ENCODE data around the gene RELA. TPM values are rescaled to one million over a fixed set of nuclear protein-coding genes. Genes with fewer than 3 reads are reported as not detected.

RELA gene
- total and polyA plus RNA-seq, 2 of the 13 experiments (the other 11 are each of a cell fraction or from before 2014, with no cell fraction given), result 21.4 to 40.5 TPM

- TF ChIP-seq, protein P1, sequence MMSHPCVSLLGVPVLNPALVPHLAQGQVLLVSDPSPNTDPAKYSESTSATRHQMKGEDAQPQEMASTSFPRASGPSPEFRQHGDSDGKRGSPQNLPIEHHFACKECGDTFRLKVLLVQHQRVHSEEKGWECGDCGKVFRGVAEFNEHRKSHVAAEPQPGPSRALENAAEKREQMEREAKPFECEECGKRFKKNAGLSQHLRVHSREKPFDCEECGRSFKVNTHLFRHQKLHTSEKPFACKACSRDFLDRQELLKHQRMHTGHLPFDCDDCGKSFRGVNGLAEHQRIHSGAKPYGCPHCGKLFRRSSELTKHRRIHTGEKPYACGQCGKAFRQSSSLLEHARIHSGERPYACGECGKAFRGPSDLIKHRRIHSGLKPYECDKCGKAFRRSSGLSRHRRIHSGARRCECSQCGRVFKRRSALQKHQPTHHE (CRISPR knock-in tag; IDR thresholded peaks at IDR 0.05; ENCODE audit: borderline replicate concordance), result peak; percentile 94
- peak; percentile 73; the same call in 1 of the 2 replicates for TF ChIP-seq ZBTB42 (CRISPR knock-in tag; IDR thresholded peaks at IDR 0.05)
- peak; percentile 90 for TF ChIP-seq ZNF780A (CRISPR knock-in tag; IDR thresholded peaks at IDR 0.05)
- TF ChIP-seq ZNF713 (CRISPR knock-in tag; IDR thresholded peaks at IDR 0.05), result peak; percentile 91; the same call in 1 of the 2 replicates
- peak; percentile 88 for TF ChIP-seq ZC3H13 (CRISPR knock-in tag; IDR thresholded peaks at IDR 0.05)
- no peak for TF ChIP-seq PLSCR1 (CRISPR knock-in tag; IDR thresholded peaks at IDR 0.05; ENCODE audit: borderline replicate concordance)
- no peak for TF ChIP-seq GPN1 (CRISPR knock-in tag; IDR thresholded peaks at IDR 0.05; ENCODE audit: borderline replicate concordance)
- TF ChIP-seq, protein P2, sequence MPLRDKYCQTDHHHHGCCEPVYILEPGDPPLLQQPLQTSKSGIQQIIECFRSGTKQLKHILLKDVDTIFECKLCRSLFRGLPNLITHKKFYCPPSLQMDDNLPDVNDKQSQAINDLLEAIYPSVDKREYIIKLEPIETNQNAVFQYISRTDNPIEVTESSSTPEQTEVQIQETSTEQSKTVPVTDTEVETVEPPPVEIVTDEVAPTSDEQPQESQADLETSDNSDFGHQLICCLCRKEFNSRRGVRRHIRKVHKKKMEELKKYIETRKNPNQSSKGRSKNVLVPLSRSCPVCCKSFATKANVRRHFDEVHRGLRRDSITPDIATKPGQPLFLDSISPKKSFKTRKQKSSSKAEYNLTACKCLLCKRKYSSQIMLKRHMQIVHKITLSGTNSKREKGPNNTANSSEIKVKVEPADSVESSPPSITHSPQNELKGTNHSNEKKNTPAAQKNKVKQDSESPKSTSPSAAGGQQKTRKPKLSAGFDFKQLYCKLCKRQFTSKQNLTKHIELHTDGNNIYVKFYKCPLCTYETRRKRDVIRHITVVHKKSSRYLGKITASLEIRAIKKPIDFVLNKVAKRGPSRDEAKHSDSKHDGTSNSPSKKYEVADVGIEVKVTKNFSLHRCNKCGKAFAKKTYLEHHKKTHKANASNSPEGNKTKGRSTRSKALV (CRISPR knock-in tag; IDR thresholded peaks at IDR 0.05), result 0 out of 2 replicates have a peak, but pooled peaks have one; percentile 59
- TF ChIP-seq, protein P3, sequence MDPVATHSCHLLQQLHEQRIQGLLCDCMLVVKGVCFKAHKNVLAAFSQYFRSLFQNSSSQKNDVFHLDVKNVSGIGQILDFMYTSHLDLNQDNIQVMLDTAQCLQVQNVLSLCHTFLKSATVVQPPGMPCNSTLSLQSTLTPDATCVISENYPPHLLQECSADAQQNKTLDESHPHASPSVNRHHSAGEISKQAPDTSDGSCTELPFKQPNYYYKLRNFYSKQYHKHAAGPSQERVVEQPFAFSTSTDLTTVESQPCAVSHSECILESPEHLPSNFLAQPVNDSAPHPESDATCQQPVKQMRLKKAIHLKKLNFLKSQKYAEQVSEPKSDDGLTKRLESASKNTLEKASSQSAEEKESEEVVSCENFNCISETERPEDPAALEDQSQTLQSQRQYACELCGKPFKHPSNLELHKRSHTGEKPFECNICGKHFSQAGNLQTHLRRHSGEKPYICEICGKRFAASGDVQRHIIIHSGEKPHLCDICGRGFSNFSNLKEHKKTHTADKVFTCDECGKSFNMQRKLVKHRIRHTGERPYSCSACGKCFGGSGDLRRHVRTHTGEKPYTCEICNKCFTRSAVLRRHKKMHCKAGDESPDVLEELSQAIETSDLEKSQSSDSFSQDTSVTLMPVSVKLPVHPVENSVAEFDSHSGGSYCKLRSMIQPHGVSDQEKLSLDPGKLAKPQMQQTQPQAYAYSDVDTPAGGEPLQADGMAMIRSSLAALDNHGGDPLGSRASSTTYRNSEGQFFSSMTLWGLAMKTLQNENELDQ (CRISPR knock-in tag; IDR thresholded peaks at IDR 0.05; ENCODE audit: borderline replicate concordance), result no peak; the same call in 1 of the 2 replicates
- 0 out of 2 replicates have a peak, but pooled peaks have one; percentile 8 for TF ChIP-seq ZNF24 (IDR thresholded peaks at IDR 0.05)
- peak; percentile 97 for TF ChIP-seq IRF9 (CRISPR knock-in tag; IDR thresholded peaks at IDR 0.05; ENCODE audit: borderline replicate concordance)
- peak; percentile 86 for TF ChIP-seq NFATC3 (CRISPR knock-in tag; IDR thresholded peaks at IDR 0.05)
- TF ChIP-seq ZNF614 (CRISPR knock-in tag; IDR thresholded peaks at IDR 0.05; ENCODE audit: borderline replicate concordance), result peak; percentile 87; the same call in 1 of the 2 replicates
- TF ChIP-seq ZNF333 (CRISPR knock-in tag; IDR thresholded peaks at IDR 0.05; ENCODE audit: borderline replicate concordance), result peak; percentile 92
- TF ChIP-seq ATM (IDR thresholded peaks at IDR 0.05; ENCODE audit: borderline replicate concordance), result no peak
- TF ChIP-seq IKZF5 (CRISPR knock-in tag; IDR thresholded peaks at IDR 0.05), result peak; percentile 82
- TF ChIP-seq ARNTL (CRISPR knock-in tag; IDR thresholded peaks at IDR 0.05), result peak; percentile 99
- peak; percentile 91 for TF ChIP-seq NR0B2 (CRISPR knock-in tag; IDR thresholded peaks at IDR 0.05)
- no peak for TF ChIP-seq SIN3B (IDR thresholded peaks at IDR 0.05; ENCODE audit: low read length)
Measured at GRCh38 chr11:65711785-65712632, 49.3 kb upstream of the RELA start, which contains the start of gene KAT5 (continued).

All from HepG2 (cell line).